PC-3 (cell line): Measurements from ENCODE around the gene IPP.

Experiments used
- EZH2 ChIP-seq: fragments of 300-600 bp; sonication (generic); IDR thresholded peaks from one replicate; pipeline ENCODE4 v1.6.1; 2017; ENCODE audit warnings: antibody characterized with exemption, mild to moderate bottlenecking, low read length; ENCODE audit not compliant: unreplicated experiment
- EZH2phosphoT487 ChIP-seq: fragments of 300-600 bp; sonication (generic); IDR thresholded peaks from 2 replicates; pipeline ENCODE4 v1.6.1; 2018; ENCODE audit warnings: mild to moderate bottlenecking, antibody characterized with exemption, low read length, borderline replicate concordance
- TF ChIP-seq, protein P1 (sequence below): fragments of 300-600 bp; sonication (generic); conservative IDR thresholded peaks from 2 replicates; pipeline ENCODE4 v1.5.1; 2017; ENCODE audit warnings: antibody characterized with exemption, low read depth, mild to moderate bottlenecking, low read length

DNA sequence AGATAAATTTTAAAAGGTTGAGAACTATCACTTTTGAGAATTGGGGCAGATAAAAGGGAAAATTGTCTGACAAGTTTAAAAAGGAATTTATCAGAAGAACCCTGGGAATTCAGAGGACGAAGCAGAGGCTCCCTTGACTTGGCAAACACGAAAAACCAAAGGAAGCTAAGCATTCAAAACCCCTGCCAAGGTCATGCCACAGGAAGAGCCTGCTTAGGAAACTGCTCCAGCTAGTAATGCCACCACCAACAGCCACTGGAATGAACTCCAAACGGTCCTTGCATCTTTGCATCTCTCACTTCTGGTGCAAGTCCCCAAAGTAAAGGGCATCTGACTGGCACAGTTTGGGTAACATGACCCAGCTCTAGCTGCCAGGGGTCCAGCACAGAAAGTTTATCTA is 71.3 kb downstream of the IPP start:
- TF ChIP-seq EZH2: no peak
- TF ChIP-seq EZH2phosphoT487: no peak
- TF ChIP-seq, protein P1, sequence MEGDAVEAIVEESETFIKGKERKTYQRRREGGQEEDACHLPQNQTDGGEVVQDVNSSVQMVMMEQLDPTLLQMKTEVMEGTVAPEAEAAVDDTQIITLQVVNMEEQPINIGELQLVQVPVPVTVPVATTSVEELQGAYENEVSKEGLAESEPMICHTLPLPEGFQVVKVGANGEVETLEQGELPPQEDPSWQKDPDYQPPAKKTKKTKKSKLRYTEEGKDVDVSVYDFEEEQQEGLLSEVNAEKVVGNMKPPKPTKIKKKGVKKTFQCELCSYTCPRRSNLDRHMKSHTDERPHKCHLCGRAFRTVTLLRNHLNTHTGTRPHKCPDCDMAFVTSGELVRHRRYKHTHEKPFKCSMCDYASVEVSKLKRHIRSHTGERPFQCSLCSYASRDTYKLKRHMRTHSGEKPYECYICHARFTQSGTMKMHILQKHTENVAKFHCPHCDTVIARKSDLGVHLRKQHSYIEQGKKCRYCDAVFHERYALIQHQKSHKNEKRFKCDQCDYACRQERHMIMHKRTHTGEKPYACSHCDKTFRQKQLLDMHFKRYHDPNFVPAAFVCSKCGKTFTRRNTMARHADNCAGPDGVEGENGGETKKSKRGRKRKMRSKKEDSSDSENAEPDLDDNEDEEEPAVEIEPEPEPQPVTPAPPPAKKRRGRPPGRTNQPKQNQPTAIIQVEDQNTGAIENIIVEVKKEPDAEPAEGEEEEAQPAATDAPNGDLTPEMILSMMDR: no peak
